OCI-LY7 (cell line): ENCODE data around the gene F7.

Experiments used
- CTCF ChIP-seq: fragments of 200-600 bp; sonication (generic); conservative IDR thresholded peaks from 2 replicates; pipeline ENCODE4 v1.5.1; 2014; ENCODE audit warnings: mild to moderate bottlenecking, antibody characterized with exemption, low read length, moderate library complexity, mixed read lengths
- EZH2phosphoT487 ChIP-seq: fragments of 200-600 bp; sonication (generic); IDR thresholded peaks from 2 replicates; pipeline ENCODE4 v1.6.1; 2018; ENCODE audit warnings: low read depth, borderline replicate concordance, mild to moderate bottlenecking, mixed run types, antibody characterized with exemption, low read length, moderate library complexity, mixed read lengths

DNA sequence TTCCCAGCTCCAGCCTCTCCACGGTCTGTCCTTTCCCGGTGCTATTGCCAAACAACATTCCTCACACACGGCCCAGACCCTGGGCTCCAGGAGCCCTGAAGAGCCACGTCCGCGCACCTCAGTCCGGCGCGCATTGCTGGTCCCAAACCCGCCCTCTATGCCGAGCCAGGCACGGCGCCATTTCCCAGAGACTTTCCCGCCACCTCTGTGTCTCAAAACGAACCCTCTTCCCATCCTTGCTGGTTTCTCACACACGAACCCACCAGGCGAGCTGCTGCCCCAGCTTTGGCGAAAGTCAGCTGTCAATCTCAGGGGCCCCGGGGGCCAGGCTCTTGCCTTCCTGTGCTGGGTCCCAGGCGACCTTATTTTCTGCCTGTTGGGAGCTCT, 28.0 kb upstream of the F7 start:
- TF ChIP-seq CTCF = no peak
- no peak for TF ChIP-seq EZH2phosphoT487
